IPS-11a (cell line): Measurements from ENCODE around the gene NUDT3.

ENCODE experiments used
- H3K4me3 ChIP-seq: one replicate; pipeline ENCODE4 v1.5.1; 2013; ENCODE audit warnings: low read depth, low read length, control low read depth

NUDT3 gene

GRCh38 chr6:34242252-34243130 is 150.0 kb downstream of the NUDT3 start:
- no peak overlapping the region for H3K4me3 ChIP-seq

GRCh38 chr6:34241351-34242215 is 150.9 kb downstream of the NUDT3 start:
- no peak overlapping the region for H3K4me3 ChIP-seq

- H3K4me3 ChIP-seq: no peak overlapping the region
Observed at GRCh38 chr6:34240329-34241248, 151.9 kb downstream of the NUDT3 start.

GRCh38 chr6:34239893-34240292 is 152.6 kb downstream of the NUDT3 start:
- peak overlapping the region; percentile 87 for H3K4me3 ChIP-seq

- H3K4me3 ChIP-seq: peak overlapping the region; percentile 87
Observed at GRCh38 chr6:34239500-34239825, 153.0 kb downstream of the NUDT3 start.

- H3K4me3 ChIP-seq: peak overlapping the region; percentile 87
Observed at GRCh38 chr6:34238585-34239499, 153.6 kb downstream of the NUDT3 start.

- H3K4me3 ChIP-seq: peak overlapping the region; percentile 87
Observed at GRCh38 chr6:34237722-34238584, 154.5 kb downstream of the NUDT3 start.

GRCh38 chr6:34237316-34237721 is 155.2 kb downstream of the NUDT3 start:
- H3K4me3 ChIP-seq: peak overlapping the region; percentile 87

- H3K4me3 ChIP-seq: peak within 1 kb of the TSS; percentile 87
Observed at GRCh38 chr6:34236443-34237315, 155.8 kb downstream of the NUDT3 start, which contains the start of gene HMGA1. TSS of gene HMGA1 (plus strand) at chr6:34236873. CDS start at chr6:34240781, 3,908 bp downstream.

GRCh38 chr6:34236131-34236442 is 156.4 kb downstream of the NUDT3 start:
- H3K4me3 ChIP-seq: peak overlapping the region; percentile 86

GRCh38 chr6:34235307-34236130 is 156.9 kb downstream of the NUDT3 start:
- peak overlapping the region; percentile 86 for H3K4me3 ChIP-seq

- peak overlapping the region; percentile 24 for H3K4me3 ChIP-seq
Observed at GRCh38 chr6:34234667-34235306, 157.7 kb downstream of the NUDT3 start.

- no peak overlapping the region for H3K4me3 ChIP-seq
Observed at GRCh38 chr6:34233867-34234266, 158.6 kb downstream of the NUDT3 start.

GRCh38 chr6:34232901-34233300 is 159.6 kb downstream of the NUDT3 start:
- H3K4me3 ChIP-seq: no peak overlapping the region

- H3K4me3 ChIP-seq: no peak overlapping the region
Observed at GRCh38 chr6:34231566-34232336, 160.7 kb downstream of the NUDT3 start.
